ENCODE measurements around the gene PPEF2. TPM values are rescaled to one million over a fixed set of nuclear protein-coding genes. Genes with fewer than 3 reads are reported as not detected.

Gene PPEF2
- total RNA-seq, 2 experiments from 2014 or later = 0.49 to 0.56 TPM

DNA sequence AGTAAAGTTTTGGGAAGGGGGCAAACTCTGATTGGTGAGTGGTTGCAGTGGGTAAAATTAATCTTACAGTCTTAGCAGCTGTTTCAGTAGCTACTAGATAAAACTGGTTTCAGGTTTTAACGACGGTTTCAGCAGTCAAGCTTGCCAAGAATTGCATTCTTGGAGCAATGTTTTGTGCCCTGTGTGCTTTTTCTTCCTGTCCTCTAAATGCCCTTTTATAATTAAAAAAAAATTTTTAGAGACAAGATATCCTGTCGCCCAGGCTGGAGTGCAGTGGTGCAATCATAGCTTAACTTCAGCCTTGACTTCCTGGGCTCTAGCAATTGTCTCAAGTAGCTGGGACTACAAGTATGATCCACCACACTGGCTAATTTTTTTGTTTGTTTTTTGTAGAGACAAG lies 6.3 kb upstream of the PPEF2 start:
- H3K4me1 Mint-ChIP-seq (ENCODE audit: low read depth) = no peaks in the 10 kb centered on the region
- H3K27me3 ChIP-seq (ENCODE audit: control insufficient read depth in 1 of 2, insufficient read depth in 2 of 2, low read length in 2 of 2) = no peaks in the 10 kb centered on the region
- no peak overlapping the region for H3K27ac Mint-ChIP-seq
- peaks cover 8% of the 10 kb centered on the region for H3K9me3 Mint-ChIP-seq
- POLR2A ChIA-PET = no interaction called here
- H3K27ac ChIP-seq (ENCODE audit: low read depth in 1 of 2, low read length in 2 of 2) = no peak overlapping the region
- TF ChIP-seq, protein P1, sequence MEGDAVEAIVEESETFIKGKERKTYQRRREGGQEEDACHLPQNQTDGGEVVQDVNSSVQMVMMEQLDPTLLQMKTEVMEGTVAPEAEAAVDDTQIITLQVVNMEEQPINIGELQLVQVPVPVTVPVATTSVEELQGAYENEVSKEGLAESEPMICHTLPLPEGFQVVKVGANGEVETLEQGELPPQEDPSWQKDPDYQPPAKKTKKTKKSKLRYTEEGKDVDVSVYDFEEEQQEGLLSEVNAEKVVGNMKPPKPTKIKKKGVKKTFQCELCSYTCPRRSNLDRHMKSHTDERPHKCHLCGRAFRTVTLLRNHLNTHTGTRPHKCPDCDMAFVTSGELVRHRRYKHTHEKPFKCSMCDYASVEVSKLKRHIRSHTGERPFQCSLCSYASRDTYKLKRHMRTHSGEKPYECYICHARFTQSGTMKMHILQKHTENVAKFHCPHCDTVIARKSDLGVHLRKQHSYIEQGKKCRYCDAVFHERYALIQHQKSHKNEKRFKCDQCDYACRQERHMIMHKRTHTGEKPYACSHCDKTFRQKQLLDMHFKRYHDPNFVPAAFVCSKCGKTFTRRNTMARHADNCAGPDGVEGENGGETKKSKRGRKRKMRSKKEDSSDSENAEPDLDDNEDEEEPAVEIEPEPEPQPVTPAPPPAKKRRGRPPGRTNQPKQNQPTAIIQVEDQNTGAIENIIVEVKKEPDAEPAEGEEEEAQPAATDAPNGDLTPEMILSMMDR (IDR thresholded peaks at IDR 0.05) = no peak
- intact Hi-C loops (cut with DNase I, micrococcal nuclease) = no loop called here
- ATAC-seq (ENCODE audit: poor library complexity) (no peak), DNase-seq (no peak)
- CTCF ChIA-PET = no interaction called here
- H3K4me1 ChIP-seq (ENCODE audit: insufficient read depth, low read length) = no peaks in the 10 kb centered on the region
- no peak overlapping the region for H3K4me3 Mint-ChIP-seq
- no peaks in the 10 kb centered on the region for H3K36me3 ChIP-seq (ENCODE audit: insufficient read depth, low read length)
- H3K27me3 Mint-ChIP-seq = no peaks in the 10 kb centered on the region
- H3K9me3 ChIP-seq (ENCODE audit: control insufficient read depth in 1 of 2, insufficient read depth in 1 of 2, low read length in 2 of 2) = no peaks in the 10 kb centered on the region
- peaks cover 28% of the 10 kb centered on the region for H3K36me3 Mint-ChIP-seq (ENCODE audit: low read depth)
- H3K4me3 ChIP-seq (ENCODE audit: low read length) = no peak overlapping the region

GRCh38 chr4:75907966-75908365 lies 5.7 kb upstream of the PPEF2 start:
- H3K4me1 Mint-ChIP-seq (ENCODE audit: low read depth) = no peaks in the 10 kb centered on the region
- Histone ChIP-seq H3K4me1 (ENCODE audit: insufficient read depth, low read length) (no peaks in the 10 kb centered on the region), H3K27ac (ENCODE audit: low read depth in 1 of 2, low read length in 2 of 2) (no peak overlapping the region), H3K9me3 (ENCODE audit: control insufficient read depth in 1 of 2, insufficient read depth in 1 of 2, low read length in 2 of 2) (no peaks in the 10 kb centered on the region), H3K27me3 (ENCODE audit: control insufficient read depth in 1 of 2, insufficient read depth in 2 of 2, low read length in 2 of 2) (no peaks in the 10 kb centered on the region), H3K36me3 (ENCODE audit: insufficient read depth, low read length) (no peaks in the 10 kb centered on the region), H3K4me3 (ENCODE audit: low read length) (no peak overlapping the region)
- H3K36me3 Mint-ChIP-seq (ENCODE audit: low read depth) = peaks cover 22% of the 10 kb centered on the region
- intact Hi-C loops (cut with DNase I, micrococcal nuclease) = no loop called here
- peaks cover 8% of the 10 kb centered on the region for H3K9me3 Mint-ChIP-seq
- no peaks in the 10 kb centered on the region for H3K27me3 Mint-ChIP-seq
- no peak overlapping the region for H3K27ac Mint-ChIP-seq
- POLR2A ChIA-PET = no interaction called here
- ATAC-seq (ENCODE audit: poor library complexity) (no peak), DNase-seq (no peak)
- CTCF ChIA-PET = no interaction called here
- TF ChIP-seq, protein P1 (IDR thresholded peaks at IDR 0.05) = no peak
- H3K4me3 Mint-ChIP-seq = no peak overlapping the region

- no peak overlapping the region for H3K27ac ChIP-seq (ENCODE audit: low read depth in 1 of 2, low read length in 2 of 2)
- no peaks in the 10 kb centered on the region for H3K9me3 ChIP-seq (ENCODE audit: control insufficient read depth in 1 of 2, insufficient read depth in 1 of 2, low read length in 2 of 2)
- no peak overlapping the region for H3K4me3 ChIP-seq (ENCODE audit: low read length)
- peaks cover 3% of the 10 kb centered on the region for H3K4me1 ChIP-seq (ENCODE audit: insufficient read depth, low read length)
- ChIA-PET POLR2A (no interaction called here), CTCF (no interaction called here)
- ATAC-seq (ENCODE audit: poor library complexity) (no peak), DNase-seq (no peak)
- H3K9me3 Mint-ChIP-seq = no peaks in the 10 kb centered on the region
- no peaks in the 10 kb centered on the region for H3K36me3 Mint-ChIP-seq (ENCODE audit: low read depth)
- TF ChIP-seq, protein P1 (IDR thresholded peaks at IDR 0.05) = no peak
- no peaks in the 10 kb centered on the region for H3K36me3 ChIP-seq (ENCODE audit: insufficient read depth, low read length)
- no peak overlapping the region for H3K27ac Mint-ChIP-seq
- no peaks in the 10 kb centered on the region for H3K27me3 ChIP-seq (ENCODE audit: control insufficient read depth in 1 of 2, insufficient read depth in 2 of 2, low read length in 2 of 2)
- H3K4me1 Mint-ChIP-seq (ENCODE audit: low read depth) = no peaks in the 10 kb centered on the region
- intact Hi-C loops (cut with DNase I, micrococcal nuclease) = no loop called here
- H3K4me3 Mint-ChIP-seq = no peak overlapping the region
- no peaks in the 10 kb centered on the region for H3K27me3 Mint-ChIP-seq
Observed at GRCh38 chr4:75904076-75904475, 1.8 kb upstream of the PPEF2 start.
